GM12892 (cell line): ENCODE measurements around the gene MX1.

Experiments used
- DNase-seq: peaks from one replicate; pipeline ENCODE4 v3.0.0; 2011; ENCODE audit not compliant: insufficient read length
- FAIRE-seq: peaks from 2 replicates; lab custom pipeline; 2011; peaks lifted over from hg19 to GRCh38; lab: Jason Lieb, UNC
- POLR2A ChIP-seq: IDR thresholded peaks from 2 replicates; pipeline ENCODE4 v1.6.1; 2011; ENCODE audit warnings: low read depth, low read length, control low read depth
- POLR2AphosphoS5 ChIP-seq: IDR thresholded peaks from 2 replicates; pipeline ENCODE4 v1.6.1; 2011; ENCODE audit warnings: low read depth, low read length, control low read depth
- TAF1 ChIP-seq: IDR thresholded peaks from 2 replicates; pipeline ENCODE4 v1.6.1; 2011; ENCODE audit warnings: low read depth, mild to moderate bottlenecking, control low read depth, low read length, borderline replicate concordance

The MX1 gene

GRCh38 chr21:41487082-41487481, 61.0 kb downstream of the MX1 start:
- FAIRE-seq, result no peak
- no peak for TF ChIP-seq POLR2A
- TF ChIP-seq POLR2AphosphoS5, result no peak
- TF ChIP-seq TAF1, result no peak
- no peak for DNase-seq

DNA sequence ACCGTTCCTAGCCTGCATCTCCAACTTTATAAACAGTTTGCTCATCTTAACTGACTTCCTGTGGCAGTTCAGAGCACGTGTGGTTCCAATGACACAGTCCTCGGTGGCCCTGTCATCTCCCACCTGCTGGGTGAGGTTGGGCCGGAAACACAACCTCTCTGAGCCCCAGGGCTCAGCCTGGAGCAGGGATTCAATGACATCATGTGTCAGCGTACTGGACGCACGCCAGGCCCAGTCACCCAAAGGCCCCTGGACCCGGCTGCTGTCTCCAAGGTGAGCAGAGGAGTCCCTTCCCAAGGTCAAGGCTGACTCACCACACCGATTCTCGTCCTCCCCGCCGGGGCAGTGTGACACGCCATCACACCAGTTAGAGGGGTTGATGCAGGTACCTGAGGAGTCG, 62.0 kb downstream of the MX1 start:
- no peak for DNase-seq
- TF ChIP-seq TAF1 (no peak), POLR2A (no peak)
- FAIRE-seq, result no peak

DNA sequence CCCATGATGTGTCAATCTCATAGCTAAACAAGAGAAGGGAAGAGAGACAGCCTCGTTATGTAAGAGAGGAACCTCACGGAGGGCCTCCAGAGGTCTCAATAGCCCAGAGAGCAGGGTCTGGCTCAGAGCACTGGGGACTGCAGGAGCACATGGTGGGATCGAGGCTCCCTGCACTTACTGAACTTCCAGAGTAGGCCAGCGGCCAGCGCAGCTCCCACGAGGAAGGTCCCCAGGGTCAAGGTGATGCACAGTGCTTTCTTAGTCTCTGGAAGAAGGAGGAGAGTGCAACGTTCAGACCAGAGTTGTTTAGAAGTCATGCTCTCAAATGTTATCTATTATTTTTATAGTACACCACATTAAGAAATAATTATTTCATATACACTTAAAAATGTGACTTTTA, 63.3 kb downstream of the MX1 start:
- DNase-seq (no peak), FAIRE-seq (no peak)
- no peak for TF ChIP-seq TAF1
- TF ChIP-seq POLR2AphosphoS5, result no peak
- TF ChIP-seq POLR2A, result no peak

- FAIRE-seq (no peak), DNase-seq (no peak)
- TF ChIP-seq POLR2A, result no peak
- no peak for TF ChIP-seq TAF1
- no peak for TF ChIP-seq POLR2AphosphoS5
Measured at GRCh38 chr21:41490330-41490729, 64.3 kb downstream of the MX1 start.

- FAIRE-seq (no peak), DNase-seq (no peak)
- TF ChIP-seq TAF1 (no peak), POLR2A (no peak), POLR2AphosphoS5 (no peak)
Measured at GRCh38 chr21:41491412-41491811, 65.4 kb downstream of the MX1 start.

GRCh38 chr21:41494242-41494641, 68.2 kb downstream of the MX1 start:
- FAIRE-seq (no peak), DNase-seq (no peak)
- no peak for TF ChIP-seq TAF1
- TF ChIP-seq POLR2AphosphoS5, result no peak
- TF ChIP-seq POLR2A, result no peak

DNA sequence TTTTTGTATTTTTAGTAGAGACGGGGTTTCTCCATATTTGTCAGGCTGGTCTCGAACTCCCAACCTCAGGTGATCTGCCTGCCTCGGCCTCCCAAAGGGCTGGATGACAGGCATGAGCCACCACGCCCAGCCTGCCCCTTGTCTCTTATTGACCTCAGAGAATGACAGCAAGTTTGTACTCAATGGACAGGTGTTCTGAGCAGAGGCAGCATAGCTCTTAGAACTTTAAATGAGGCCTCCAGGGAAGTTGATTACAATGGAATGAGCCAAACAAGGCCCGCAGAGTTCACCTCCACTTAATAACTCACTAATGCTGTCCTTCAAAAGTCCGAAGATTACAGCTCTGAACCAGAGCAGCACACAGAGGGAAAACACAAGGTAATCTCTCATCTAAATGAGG, 71.0 kb downstream of the MX1 start:
- TF ChIP-seq TAF1 (no peak), POLR2A (no peak), POLR2AphosphoS5 (no peak)
- no peak for DNase-seq
- FAIRE-seq, result no peak

GRCh38 chr21:41497788-41498187, 71.7 kb downstream of the MX1 start:
- FAIRE-seq (no peak), DNase-seq (no peak)
- TF ChIP-seq TAF1, result no peak
- no peak for TF ChIP-seq POLR2A
- TF ChIP-seq POLR2AphosphoS5, result no peak

DNA sequence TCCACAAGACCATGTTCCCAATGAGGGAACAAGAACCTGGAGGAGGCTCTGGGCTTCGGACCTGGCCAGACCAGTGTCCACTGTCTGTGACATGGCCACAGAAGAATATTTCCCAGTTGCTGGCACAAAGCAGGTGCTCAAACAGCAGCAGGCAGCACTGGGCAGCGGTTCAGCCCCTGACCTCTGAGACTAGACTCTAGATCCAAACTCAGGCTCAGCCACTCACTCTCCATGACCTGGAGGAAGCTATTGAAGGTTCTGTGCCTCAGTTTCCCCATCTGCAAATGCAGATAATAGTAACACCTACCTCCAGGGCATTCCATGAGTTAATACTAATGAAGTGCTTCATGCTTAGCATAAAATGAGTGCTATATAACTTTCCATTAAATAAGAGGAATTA, 73.9 kb downstream of the MX1 start:
- DNase-seq (no peak), FAIRE-seq (no peak)
- TF ChIP-seq POLR2AphosphoS5, result no peak
- no peak for TF ChIP-seq TAF1
- no peak for TF ChIP-seq POLR2A

GRCh38 chr21:41500363-41500762, 74.3 kb downstream of the MX1 start:
- DNase-seq (no peak), FAIRE-seq (no peak)
- TF ChIP-seq POLR2AphosphoS5, result no peak
- TF ChIP-seq POLR2A, result no peak
- TF ChIP-seq TAF1, result no peak

DNA sequence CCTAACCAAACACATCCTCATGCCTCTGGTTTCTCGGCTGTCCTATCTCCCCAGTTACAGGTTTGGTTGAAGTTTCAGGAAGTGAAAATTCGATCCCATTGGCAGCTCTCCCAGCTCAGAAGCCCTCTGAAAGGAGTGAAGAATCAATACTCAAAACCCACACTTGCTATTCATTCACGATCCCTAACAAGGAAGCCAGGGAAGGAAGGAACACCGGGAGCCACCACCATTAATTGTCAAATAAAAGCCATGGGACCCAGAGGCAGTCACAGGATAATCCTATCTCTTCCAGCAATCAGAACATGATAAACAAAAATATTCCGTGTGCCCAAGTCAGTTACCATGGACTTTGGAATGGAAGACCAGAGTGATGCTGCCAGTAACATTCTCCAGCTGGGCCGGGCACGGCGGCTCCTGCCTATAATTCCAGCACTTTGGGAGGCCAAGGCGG, 74.9 kb downstream of the MX1 start:
- DNase-seq (no peak), FAIRE-seq (no peak)
- TF ChIP-seq POLR2AphosphoS5 (no peak), POLR2A (no peak), TAF1 (no peak)

- no peak for DNase-seq
Measured at GRCh38 chr21:41501919-41502318, 75.9 kb downstream of the MX1 start.

DNA sequence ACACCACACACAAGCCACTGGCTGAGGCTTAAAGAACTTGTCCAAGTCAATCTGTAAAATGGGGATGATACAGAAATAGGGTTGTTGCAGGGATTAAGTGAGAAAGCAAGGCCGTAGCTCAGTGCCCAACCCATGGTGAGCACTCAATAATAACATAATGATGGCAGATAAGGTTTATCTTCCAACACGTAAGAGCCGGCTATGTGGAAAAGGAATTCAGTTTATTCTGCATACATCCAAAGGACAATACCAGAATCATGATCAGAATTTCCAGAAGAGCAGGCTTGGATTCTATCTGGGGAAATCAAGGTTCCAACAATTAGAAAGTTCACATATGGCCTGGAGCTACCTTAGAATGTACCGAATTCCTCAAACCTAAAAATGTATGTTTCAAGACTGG, 77.3 kb downstream of the MX1 start:
- DNase-seq (no peak), FAIRE-seq (no peak)
- TF ChIP-seq POLR2A (no peak), POLR2AphosphoS5 (no peak), TAF1 (no peak)

More at GRCh38 chr21:41501919-41502318, 75.9 kb downstream of the MX1 start:
- no peak for FAIRE-seq
- TF ChIP-seq POLR2AphosphoS5, result no peak
- no peak for TF ChIP-seq TAF1
- TF ChIP-seq POLR2A, result no peak

DNA sequence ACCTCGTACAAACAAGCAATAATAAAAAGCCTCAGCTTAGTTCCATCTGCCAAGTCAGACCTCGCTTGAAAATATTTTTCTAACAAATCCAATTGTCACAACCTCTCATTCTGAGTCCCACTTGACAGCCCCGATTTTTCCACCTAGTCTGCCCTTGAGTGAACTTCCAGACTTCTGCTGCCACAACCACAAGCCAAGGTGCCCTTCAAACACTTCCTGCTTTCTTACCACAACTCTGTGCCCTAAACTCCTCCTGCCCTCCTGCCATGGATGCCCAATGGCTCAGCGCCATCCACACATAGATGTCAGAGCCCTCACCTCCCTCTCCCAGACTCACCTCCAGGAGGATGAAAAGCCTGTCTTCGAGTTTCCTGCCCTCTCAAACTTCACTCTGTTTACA, 78.0 kb downstream of the MX1 start:
- TF ChIP-seq POLR2A (no peak), TAF1 (no peak), POLR2AphosphoS5 (no peak)
- DNase-seq (no peak), FAIRE-seq (no peak)
